H1 (cell line): ENCODE measurements around the gene MRPS6.

Experiments
- BACH1 ChIP-seq: IDR thresholded peaks from 2 replicates; pipeline ENCODE4 v1.6.1; 2012; ENCODE audit warnings: low read length, improper control_type of control experiment
- NANOG ChIP-seq: IDR thresholded peaks from 2 replicates; pipeline ENCODE4 v1.6.1; 2011; ENCODE audit warnings: low read length, low read depth, mild to moderate bottlenecking, inconsistent platforms; ENCODE audit not compliant: insufficient read depth, poor library complexity, severe bottlenecking
- POLR2A ChIP-seq, 2 experiments: IDR thresholded peaks; 1 replicate in 1 of 2; 2 replicates in 1 of 2; pipeline ENCODE4 v1.6.1; 2011; ENCODE audit warnings: low read depth in 2 of 2, low read length in 2 of 2, mild to moderate bottlenecking in 2 of 2; ENCODE audit errors: control extremely low read depth in 1 of 2
- RAD21 ChIP-seq, 2 experiments: IDR thresholded peaks in 1 of 2; conservative IDR thresholded peaks in 1 of 2; 2 replicates each; pipeline ENCODE4 v1.6.1; 2011; ENCODE audit warnings: low read depth in 2 of 2, low read length in 2 of 2, improper control_type of control experiment in 1 of 2, inconsistent platforms in 1 of 2, mild to moderate bottlenecking in 1 of 2, moderate library complexity in 1 of 2
- ZNF274 ChIP-seq: IDR thresholded peaks from 2 replicates; pipeline ENCODE4 v1.7.0; 2012; ENCODE audit warnings: low read length, borderline replicate concordance; ENCODE audit errors: extremely low read depth
- TF ChIP-seq, protein P1 (sequence below): IDR thresholded peaks from 2 replicates; pipeline ENCODE4 v1.6.1; 2012; ENCODE audit warnings: low read length, inconsistent platforms
- TF ChIP-seq, protein P2 (sequence below): IDR thresholded peaks from 2 replicates; pipeline ENCODE4 v1.6.1; 2012; ENCODE audit warnings: inconsistent platforms
- TF ChIP-seq, protein P3 (sequence below), 3 experiments: IDR thresholded peaks; 1 replicate in 2 of 3; 2 replicates in 1 of 3; pipeline versions ENCODE4 v1.5.1 to v1.6.1; 2011; ENCODE audit warnings: low read length in 3 of 3, mild to moderate bottlenecking in 3 of 3, inconsistent platforms in 2 of 3, low read depth in 1 of 3, moderate library complexity in 1 of 3; ENCODE audit not compliant: insufficient read depth in 1 of 3; ENCODE audit errors: control extremely low read depth in 1 of 3

DNA sequence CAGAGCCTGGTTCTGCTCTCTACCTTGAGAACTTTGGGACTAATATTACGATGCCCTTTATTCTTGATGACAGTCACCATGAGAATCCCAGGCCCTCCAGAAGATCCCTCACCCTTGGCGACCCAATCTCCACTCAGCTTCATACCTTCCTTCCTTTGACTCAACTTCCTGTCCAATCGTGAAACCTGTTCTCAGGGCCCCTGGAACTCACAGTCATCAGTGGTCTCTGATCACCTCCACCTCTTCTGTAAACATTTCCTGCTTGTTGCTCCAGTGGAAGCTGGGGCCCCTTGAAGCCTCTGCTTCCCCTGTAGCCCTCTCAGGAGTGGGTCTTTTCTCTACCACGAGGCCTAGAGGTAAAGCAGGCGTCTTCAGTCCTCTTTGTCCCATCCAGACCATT, 79.1 kb downstream of the MRPS6 start:
- TF ChIP-seq, protein P1, sequence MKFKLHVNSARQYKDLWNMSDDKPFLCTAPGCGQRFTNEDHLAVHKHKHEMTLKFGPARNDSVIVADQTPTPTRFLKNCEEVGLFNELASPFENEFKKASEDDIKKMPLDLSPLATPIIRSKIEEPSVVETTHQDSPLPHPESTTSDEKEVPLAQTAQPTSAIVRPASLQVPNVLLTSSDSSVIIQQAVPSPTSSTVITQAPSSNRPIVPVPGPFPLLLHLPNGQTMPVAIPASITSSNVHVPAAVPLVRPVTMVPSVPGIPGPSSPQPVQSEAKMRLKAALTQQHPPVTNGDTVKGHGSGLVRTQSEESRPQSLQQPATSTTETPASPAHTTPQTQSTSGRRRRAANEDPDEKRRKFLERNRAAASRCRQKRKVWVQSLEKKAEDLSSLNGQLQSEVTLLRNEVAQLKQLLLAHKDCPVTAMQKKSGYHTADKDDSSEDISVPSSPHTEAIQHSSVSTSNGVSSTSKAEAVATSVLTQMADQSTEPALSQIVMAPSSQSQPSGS, result no peak
- no peak for TF ChIP-seq POLR2A (IDR thresholded peaks at IDR 0.05; ENCODE audit: control extremely low read depth in 1 of 2, low read depth in 2 of 2, low read length in 2 of 2)
- TF ChIP-seq ZNF274, result no peak
- TF ChIP-seq, protein P2, sequence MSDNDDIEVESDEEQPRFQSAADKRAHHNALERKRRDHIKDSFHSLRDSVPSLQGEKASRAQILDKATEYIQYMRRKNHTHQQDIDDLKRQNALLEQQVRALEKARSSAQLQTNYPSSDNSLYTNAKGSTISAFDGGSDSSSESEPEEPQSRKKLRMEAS, result no peak
- TF ChIP-seq BACH1, result no peak
- TF ChIP-seq RAD21 (IDR thresholded peaks at IDR 0.05 in 1 of 2, conservative IDR thresholded peaks at IDR 0.05 in 1 of 2; ENCODE audit: low read depth in 2 of 2, low read length in 2 of 2), result no peak
- TF ChIP-seq, protein P3, sequence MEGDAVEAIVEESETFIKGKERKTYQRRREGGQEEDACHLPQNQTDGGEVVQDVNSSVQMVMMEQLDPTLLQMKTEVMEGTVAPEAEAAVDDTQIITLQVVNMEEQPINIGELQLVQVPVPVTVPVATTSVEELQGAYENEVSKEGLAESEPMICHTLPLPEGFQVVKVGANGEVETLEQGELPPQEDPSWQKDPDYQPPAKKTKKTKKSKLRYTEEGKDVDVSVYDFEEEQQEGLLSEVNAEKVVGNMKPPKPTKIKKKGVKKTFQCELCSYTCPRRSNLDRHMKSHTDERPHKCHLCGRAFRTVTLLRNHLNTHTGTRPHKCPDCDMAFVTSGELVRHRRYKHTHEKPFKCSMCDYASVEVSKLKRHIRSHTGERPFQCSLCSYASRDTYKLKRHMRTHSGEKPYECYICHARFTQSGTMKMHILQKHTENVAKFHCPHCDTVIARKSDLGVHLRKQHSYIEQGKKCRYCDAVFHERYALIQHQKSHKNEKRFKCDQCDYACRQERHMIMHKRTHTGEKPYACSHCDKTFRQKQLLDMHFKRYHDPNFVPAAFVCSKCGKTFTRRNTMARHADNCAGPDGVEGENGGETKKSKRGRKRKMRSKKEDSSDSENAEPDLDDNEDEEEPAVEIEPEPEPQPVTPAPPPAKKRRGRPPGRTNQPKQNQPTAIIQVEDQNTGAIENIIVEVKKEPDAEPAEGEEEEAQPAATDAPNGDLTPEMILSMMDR (IDR thresholded peaks at IDR 0.05; ENCODE audit: control extremely low read depth in 1 of 3, insufficient read depth in 1 of 3, low read depth in 1 of 3, low read length in 3 of 3), result no peak
- TF ChIP-seq NANOG, result no peak
